Suppressor macrophage treated with lipopolysaccharide for 1 hour (primary cell): ENCODE results near the gene TTC3.
"Not testable (repeated sequence)": the region's sequence is repeated elsewhere in the genome, so short reads cannot be mapped to it uniquely, and the experiment has no call there.

Source experiments
- DNase-seq, 3 donors: peaks; one replicate each; pipeline ENCODE4 v3.0.0-alpha.2; 2020 to 2022

The TTC3 gene, protein sequence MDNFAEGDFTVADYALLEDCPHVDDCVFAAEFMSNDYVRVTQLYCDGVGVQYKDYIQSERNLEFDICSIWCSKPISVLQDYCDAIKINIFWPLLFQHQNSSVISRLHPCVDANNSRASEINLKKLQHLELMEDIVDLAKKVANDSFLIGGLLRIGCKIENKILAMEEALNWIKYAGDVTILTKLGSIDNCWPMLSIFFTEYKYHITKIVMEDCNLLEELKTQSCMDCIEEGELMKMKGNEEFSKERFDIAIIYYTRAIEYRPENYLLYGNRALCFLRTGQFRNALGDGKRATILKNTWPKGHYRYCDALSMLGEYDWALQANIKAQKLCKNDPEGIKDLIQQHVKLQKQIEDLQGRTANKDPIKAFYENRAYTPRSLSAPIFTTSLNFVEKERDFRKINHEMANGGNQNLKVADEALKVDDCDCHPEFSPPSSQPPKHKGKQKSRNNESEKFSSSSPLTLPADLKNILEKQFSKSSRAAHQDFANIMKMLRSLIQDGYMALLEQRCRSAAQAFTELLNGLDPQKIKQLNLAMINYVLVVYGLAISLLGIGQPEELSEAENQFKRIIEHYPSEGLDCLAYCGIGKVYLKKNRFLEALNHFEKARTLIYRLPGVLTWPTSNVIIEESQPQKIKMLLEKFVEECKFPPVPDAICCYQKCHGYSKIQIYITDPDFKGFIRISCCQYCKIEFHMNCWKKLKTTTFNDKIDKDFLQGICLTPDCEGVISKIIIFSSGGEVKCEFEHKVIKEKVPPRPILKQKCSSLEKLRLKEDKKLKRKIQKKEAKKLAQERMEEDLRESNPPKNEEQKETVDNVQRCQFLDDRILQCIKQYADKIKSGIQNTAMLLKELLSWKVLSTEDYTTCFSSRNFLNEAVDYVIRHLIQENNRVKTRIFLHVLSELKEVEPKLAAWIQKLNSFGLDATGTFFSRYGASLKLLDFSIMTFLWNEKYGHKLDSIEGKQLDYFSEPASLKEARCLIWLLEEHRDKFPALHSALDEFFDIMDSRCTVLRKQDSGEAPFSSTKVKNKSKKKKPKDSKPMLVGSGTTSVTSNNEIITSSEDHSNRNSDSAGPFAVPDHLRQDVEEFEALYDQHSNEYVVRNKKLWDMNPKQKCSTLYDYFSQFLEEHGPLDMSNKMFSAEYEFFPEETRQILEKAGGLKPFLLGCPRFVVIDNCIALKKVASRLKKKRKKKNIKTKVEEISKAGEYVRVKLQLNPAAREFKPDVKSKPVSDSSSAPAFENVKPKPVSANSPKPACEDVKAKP (N-terminal part only)

DNA sequence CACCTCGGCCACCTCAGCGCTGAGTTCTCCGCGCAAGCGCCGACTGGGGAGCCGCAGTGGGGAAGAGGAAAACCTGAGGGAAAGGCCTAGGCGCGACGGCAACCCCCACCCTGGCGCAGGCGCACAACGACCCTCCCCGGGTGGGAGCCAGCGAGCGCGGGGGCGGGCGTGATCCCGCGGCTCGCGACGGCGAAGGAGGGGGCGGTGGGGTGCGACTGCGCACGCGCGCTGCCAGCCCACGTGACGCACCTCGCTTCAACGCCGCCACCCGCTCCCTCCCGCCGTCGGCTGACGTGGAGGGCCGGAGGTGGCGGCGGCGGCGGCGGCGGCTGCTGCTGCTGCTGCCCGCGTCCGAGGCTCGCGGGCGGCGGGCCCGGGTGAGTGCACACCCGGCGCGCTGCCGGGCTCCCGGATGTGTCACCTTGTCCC lies at the start of gene TTC3, which contains the start of gene PIGP:
TSS of gene TTC3 (plus strand) at position 267 of the 429 bp plus-strand sequence. CDS start 14,004 bp downstream, outside the sequence.
TSS of gene PIGP (minus strand) at position 84 of the 429 bp plus-strand sequence. CDS start 556 bp downstream, outside the sequence.
- DNase-seq: peak; percentile 96 to 99 (median 99)

DNA sequence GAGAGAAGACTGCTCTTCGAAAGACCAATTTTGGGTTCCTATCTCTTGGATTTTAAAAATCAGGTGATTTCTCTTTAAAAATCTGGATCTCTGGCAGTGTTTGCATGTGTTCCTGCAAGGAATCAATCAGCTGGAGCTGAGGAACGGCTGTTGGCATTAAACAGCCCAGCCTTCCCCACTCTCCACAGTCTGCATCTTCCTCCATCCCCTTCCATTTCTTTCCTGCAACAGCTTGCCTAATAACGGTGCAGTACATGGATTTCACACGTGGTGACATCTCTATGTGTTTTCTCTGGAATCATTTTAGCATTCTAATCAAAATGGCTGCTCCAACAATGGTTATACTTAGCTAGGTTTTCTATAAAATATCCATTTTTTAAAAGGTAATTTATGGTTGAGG lies 46.6 kb upstream of the TTC3 start:
- DNase-seq: no peak

DNA sequence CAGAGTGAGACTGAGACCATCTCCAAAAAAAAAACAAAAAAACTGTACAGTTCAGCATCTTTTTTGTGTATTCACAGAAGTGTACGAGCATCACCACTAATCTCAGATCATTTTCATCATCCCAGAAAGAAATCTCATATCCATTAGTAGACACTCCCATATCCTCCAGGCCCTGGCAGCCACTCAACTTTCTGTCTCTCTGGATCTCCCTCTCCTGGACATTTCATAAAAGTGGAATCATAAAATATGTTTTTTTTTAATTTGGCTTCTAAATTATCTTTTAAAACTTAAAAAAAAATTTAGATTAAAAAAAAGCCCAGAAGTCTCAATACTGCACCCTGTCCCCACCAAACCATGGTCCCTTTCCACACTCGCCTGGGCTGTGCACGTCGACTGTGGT lies 44.5 kb upstream of the TTC3 start:
- no peak for DNase-seq

DNA sequence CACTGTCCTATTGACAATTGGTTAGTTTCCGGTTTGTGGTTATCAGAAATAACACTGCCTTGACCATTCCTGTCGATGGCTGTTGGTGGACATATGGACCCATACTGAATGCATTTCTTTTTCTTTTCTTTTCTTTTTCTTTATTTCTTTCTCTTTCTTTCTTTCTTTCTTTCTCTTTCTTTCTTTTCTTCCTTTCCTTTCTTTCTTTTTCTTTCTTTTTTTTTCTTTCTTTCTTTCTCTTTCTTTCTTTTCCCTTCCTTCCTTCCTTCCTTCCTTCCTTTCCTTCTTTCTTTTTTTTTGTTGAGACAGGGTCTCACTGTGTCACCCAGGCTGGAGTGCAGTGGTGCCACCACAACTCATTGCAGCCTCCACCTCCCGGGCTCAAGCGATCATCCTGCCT lies 42.2 kb upstream of the TTC3 start:
- no peak for DNase-seq

DNA sequence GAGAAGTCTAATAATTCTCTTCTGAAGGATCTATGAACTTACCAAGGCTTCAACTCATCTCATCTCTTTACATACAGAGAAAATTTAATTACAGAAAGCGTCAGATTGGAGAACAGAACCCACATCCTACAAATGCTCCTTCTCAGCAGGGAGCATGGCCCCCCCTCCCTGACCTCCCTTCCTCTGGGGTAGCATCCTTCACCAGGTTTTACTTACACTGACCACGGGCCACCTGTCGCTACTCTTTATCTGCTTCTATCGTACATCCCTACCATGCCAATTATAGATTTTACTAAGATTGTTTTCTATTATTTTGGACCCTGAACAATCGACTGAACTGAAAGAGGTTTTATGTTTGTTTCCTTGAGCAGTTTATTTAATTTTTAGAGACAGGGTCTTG lies 40.8 kb upstream of the TTC3 start:
- no peak for DNase-seq

GRCh38 chr21:37032877-37033471 lies 40.1 kb upstream of the TTC3 start:
- DNase-seq: peak; percentile 21 to 47 (median 42)

DNA sequence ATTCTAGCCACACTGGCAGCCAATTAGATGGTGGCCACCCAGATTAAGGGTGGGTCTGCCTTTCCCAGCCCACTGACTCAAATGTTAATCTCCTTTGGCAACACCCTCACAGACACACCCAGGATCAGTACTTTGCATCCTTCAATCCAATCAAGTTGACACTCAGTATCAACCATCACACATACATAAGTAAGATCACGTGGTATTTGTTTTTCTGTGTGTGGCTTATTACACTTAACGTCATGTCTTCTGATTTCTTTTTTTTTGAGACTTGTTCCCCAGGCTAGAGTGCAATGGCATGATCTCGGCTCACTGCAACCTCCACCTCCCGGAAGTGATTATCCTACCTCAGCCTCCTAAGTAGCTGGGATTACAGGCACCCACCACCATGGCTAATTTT lies 38.7 kb upstream of the TTC3 start:
- not testable (repeated sequence) for DNase-seq

- DNase-seq: no peak
Measured at GRCh38 chr21:37036177-37036576, 36.9 kb upstream of the TTC3 start.

- no peak for DNase-seq
Measured at GRCh38 chr21:37039411-37040075, 33.5 kb upstream of the TTC3 start.

GRCh38 chr21:37040212-37040611 lies 32.8 kb upstream of the TTC3 start:
- DNase-seq: no peak

GRCh38 chr21:37041706-37042271 lies 31.3 kb upstream of the TTC3 start:
- DNase-seq: no peak

DNA sequence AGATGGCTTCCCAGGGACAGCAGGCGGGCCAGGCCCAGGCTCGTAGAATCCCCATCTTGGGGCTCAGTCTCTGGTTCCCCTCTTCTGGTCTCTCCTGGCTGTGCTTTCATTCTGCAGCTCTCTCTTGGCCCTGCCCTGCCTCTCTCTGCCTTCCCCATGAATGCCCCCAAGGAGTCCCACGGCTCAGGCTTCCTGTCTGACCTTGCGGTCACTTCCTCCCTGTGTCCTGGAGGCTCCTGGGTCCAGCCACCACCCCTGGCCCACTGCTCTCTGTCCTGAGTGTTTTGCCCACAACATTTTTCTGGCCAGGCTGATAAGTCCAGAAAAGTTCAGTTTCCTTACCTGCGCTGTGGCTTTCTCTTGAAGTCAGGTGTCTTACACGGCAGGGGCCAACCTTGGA lies 29.2 kb upstream of the TTC3 start:
- no peak for DNase-seq

GRCh38 chr21:37044643-37045042 lies 28.4 kb upstream of the TTC3 start:
- no peak for DNase-seq

- no peak for DNase-seq
Measured at GRCh38 chr21:37045149-37045548, 27.9 kb upstream of the TTC3 start.

GRCh38 chr21:37045556-37045955 lies 27.5 kb upstream of the TTC3 start:
- no peak for DNase-seq

GRCh38 chr21:37047079-37047478 lies 26.0 kb upstream of the TTC3 start:
- no peak for DNase-seq

DNA sequence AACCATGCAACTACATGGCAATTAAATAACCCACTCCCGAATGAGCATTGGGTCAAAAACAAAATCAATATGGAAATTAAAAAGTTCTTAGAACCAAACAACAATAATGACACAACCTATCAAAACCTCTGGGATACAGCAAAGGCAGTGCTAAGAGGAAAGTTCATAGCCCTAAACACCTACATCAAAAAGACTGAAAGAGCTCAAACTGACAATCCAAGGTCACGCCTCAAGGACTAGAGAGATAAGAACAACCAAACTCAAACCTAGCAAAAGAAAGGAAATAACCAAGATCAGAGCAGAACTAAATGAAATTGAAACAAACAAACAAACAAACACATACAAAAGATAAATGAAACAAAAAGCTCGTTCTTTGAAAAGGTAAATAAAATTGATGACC lies 23.3 kb upstream of the TTC3 start:
- not testable (repeated sequence) for DNase-seq

- DNase-seq: no peak
Measured at GRCh38 chr21:37055271-37055855, 17.7 kb upstream of the TTC3 start.

GRCh38 chr21:37057614-37058013 lies 15.4 kb upstream of the TTC3 start:
- DNase-seq: no peak

GRCh38 chr21:37058261-37058660 lies 14.8 kb upstream of the TTC3 start:
- DNase-seq: no peak

GRCh38 chr21:37059181-37059580 lies 13.9 kb upstream of the TTC3 start:
- DNase-seq: no peak
